ENCODE data around the gene RNF126.

The RNF126 gene

DNA sequence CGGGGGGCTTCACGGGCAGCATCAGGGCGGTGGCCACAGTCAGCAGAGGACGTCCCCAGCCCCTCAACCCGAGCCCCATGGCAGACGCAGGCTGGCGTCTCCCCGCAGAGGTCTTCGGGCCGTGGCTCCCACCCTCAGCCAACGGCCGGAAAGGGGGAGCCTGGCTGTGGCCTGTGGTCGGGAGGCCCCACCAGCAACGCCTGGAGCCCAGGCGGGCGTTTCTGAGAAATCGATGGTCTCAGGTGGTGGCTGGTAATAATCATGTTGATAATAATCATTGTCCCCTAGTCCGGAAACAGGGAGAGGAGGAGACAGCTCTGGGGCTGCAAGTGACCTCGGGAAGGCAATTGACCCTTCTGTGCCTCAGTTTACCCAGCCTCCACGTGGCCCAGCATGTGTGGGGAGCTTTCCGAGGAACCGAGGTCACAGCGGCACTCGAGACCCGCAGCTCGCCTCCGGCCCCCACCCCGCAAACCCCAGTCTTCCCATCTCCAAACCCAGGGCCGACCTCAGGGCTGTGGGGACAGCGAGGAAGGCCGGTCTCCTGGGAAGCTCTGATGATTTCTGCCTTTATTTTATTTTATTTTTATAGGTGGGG lies 32.4 kb upstream of the RNF126 start, which contains the start of gene PRSS57:
Gene PRSS57 (minus strand): TSS at position 101 of the 598 bp plus-strand sequence. CDS start 22 bp downstream, at position 79.
- peaks cover 2% of the 10 kb centered on the region for H3K9me3 ChIP-seq (ENCODE audit: low read length)
- H3K27me3 ChIP-seq (ENCODE audit: insufficient read depth, low read length), result peaks cover 8% of the 10 kb centered on the region
- H3K4me3 ChIP-seq (ENCODE audit: low read length), result no peak within 1 kb of the TSS
- H3K36me3 ChIP-seq (ENCODE audit: insufficient read depth, low read length), result no peaks in the 10 kb centered on the region
- H2AFZ ChIP-seq (ENCODE audit: low read depth, low read length), result peak within 1 kb of the TSS; percentile 26
- peaks cover 1% of the 10 kb centered on the region for H3K4me1 ChIP-seq (ENCODE audit: insufficient read depth, low read length)

DNA sequence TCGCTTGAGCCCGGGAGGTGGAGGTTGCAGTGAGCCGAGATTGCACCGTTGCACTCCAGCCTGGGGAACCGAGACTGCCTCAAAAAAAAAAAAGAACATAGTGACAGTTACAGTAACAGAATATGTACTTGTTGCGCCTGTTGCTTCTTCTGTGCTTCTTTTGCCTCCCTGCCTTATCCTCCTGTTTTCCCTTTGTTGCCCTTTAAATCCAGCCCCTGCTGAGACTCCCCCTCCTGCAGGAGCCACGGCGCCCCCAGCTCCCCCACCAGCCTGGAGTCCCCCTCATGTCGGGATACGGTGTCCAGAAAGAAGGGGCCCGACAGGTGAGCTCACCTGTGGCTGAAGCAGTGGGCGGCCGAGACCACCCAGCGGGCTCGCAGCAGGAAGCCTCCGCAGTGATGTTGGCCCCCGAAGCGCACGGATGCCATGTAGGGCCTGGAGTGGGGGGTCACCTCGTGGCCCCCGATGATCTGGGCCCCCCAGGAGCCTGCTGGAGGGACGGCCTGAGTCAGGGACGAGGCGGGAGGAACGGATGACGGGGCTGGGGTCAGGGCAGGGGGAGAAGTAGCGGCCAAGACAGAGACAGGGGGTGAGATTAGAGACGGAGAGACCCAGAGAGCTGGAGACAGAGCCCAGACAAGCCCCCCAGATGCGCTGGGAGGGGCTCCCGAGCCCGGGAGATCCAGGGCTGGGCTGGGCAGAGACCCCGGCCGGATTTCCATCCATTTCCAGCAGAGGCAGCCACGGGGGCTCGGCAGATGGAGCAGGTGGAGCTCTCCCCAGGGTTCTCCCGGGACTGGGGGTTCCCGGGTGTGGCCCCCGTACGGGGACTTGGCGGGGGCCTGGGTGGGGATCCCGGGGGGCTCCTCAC lies 31.7 kb upstream of the RNF126 start:
- H3K36me3 ChIP-seq (ENCODE audit: insufficient read depth, low read length), result no peaks in the 10 kb centered on the region
- peaks cover 1% of the 10 kb centered on the region for H3K4me1 ChIP-seq (ENCODE audit: insufficient read depth, low read length)
- H3K27me3 ChIP-seq (ENCODE audit: insufficient read depth, low read length), result peaks cover 8% of the 10 kb centered on the region
- no peak overlapping the region for H3K4me3 ChIP-seq (ENCODE audit: low read length)
- H3K9me3 ChIP-seq (ENCODE audit: low read length), result peaks cover 2% of the 10 kb centered on the region
- H2AFZ ChIP-seq (ENCODE audit: low read depth, low read length), result peak overlapping the region; percentile 26

- peaks cover 1% of the 10 kb centered on the region for H3K4me1 ChIP-seq (ENCODE audit: insufficient read depth, low read length)
- no peak overlapping the region for H2AFZ ChIP-seq (ENCODE audit: low read depth, low read length)
- H3K9me3 ChIP-seq (ENCODE audit: low read length), result peaks cover 11% of the 10 kb centered on the region
- peaks cover 6% of the 10 kb centered on the region for H3K27me3 ChIP-seq (ENCODE audit: insufficient read depth, low read length)
- H3K36me3 ChIP-seq (ENCODE audit: insufficient read depth, low read length), result no peaks in the 10 kb centered on the region
- H3K4me3 ChIP-seq (ENCODE audit: low read length), result no peak overlapping the region
These were observed 27.2 kb upstream of the RNF126 start for GRCh38 chr19:690203-690602.

- Histone ChIP-seq H2AFZ (ENCODE audit: low read depth, low read length) (no peak overlapping the region), H3K27me3 (ENCODE audit: insufficient read depth, low read length) (no peaks in the 10 kb centered on the region), H3K4me3 (ENCODE audit: low read length) (no peak overlapping the region), H3K4me1 (ENCODE audit: insufficient read depth, low read length) (no peaks in the 10 kb centered on the region), H3K36me3 (ENCODE audit: insufficient read depth, low read length) (no peaks in the 10 kb centered on the region), H3K9me3 (ENCODE audit: low read length) (peaks cover 11% of the 10 kb centered on the region)
These were observed 26.0 kb upstream of the RNF126 start for GRCh38 chr19:688992-689391.

GRCh38 chr19:688214-688613 lies 25.2 kb upstream of the RNF126 start:
- Histone ChIP-seq H3K9me3 (ENCODE audit: low read length) (peaks cover 11% of the 10 kb centered on the region), H3K27me3 (ENCODE audit: insufficient read depth, low read length) (no peaks in the 10 kb centered on the region), H3K4me3 (ENCODE audit: low read length) (no peak overlapping the region), H3K4me1 (ENCODE audit: insufficient read depth, low read length) (no peaks in the 10 kb centered on the region), H2AFZ (ENCODE audit: low read depth, low read length) (no peak overlapping the region), H3K36me3 (ENCODE audit: insufficient read depth, low read length) (no peaks in the 10 kb centered on the region)

DNA sequence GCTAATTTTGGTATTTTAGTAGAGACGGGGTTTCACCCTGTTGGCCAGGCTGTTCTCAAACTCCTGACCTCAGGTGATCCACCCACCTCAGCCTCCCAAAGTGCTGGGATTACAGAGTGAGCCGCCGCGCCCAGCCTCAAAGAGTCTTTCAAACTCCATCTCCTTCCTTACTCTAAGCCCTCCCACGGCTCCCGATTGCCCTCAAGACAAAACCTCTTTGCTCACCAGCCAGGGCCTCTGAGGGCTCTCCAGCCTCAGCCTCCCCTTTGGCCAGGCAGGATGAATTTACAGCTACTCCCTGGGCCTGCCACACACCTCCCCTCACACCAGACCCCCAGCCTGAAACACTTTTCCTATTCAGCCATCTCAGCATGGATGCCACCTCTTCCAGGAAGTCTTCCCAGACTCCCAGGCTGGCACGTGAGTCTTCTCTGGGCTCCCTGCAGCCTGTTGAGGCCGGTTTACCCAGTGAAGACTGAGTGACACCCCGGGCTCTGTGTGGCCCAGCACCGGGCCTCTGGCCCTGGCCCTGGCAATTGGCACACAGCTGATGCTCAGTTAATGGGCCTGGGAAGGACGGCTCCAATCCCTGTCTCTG lies 24.7 kb upstream of the RNF126 start:
- peaks cover 11% of the 10 kb centered on the region for H3K9me3 ChIP-seq (ENCODE audit: low read length)
- no peaks in the 10 kb centered on the region for H3K36me3 ChIP-seq (ENCODE audit: insufficient read depth, low read length)
- no peaks in the 10 kb centered on the region for H3K4me1 ChIP-seq (ENCODE audit: insufficient read depth, low read length)
- H2AFZ ChIP-seq (ENCODE audit: low read depth, low read length), result no peak overlapping the region
- no peaks in the 10 kb centered on the region for H3K27me3 ChIP-seq (ENCODE audit: insufficient read depth, low read length)
- H3K4me3 ChIP-seq (ENCODE audit: low read length), result no peak overlapping the region

DNA sequence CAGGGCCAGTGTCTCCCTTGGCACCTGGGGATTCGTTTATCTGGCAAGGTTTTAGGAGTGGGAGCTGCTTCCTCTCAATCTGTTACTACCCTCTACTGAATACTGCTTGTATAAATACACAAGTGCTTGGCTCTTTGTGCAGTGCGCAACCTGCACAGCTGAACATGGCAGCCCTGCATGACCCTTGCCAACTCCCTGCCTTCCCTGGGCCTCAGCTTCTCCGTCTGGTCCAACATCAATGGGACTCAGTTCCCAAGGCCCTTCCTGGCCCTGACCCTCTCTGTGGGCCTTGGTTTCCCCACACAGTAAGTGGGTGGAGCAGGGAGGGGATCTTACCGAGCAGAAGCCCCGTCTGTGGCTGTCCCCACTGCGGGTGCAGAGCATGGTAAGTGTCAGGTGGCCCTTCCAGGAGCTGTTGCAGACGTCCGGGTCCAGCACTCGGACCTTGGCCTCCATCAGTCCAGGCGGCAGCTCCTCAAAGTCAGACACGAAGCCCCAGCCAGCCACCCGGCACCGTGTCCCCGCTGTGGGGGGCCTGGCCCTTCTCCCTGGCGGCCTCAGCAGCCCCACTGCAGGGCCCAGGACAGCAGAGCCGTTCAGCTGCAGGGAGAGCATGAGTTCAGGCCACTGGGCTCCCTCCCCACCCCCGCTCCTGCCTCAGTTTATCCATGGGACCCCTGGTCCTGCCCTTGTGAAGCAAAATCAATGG lies 23.7 kb upstream of the RNF126 start:
- no peaks in the 10 kb centered on the region for H3K27me3 ChIP-seq (ENCODE audit: insufficient read depth, low read length)
- H2AFZ ChIP-seq (ENCODE audit: low read depth, low read length), result no peak overlapping the region
- H3K4me3 ChIP-seq (ENCODE audit: low read length), result no peak overlapping the region
- peaks cover 11% of the 10 kb centered on the region for H3K9me3 ChIP-seq (ENCODE audit: low read length)
- no peaks in the 10 kb centered on the region for H3K4me1 ChIP-seq (ENCODE audit: insufficient read depth, low read length)
- no peaks in the 10 kb centered on the region for H3K36me3 ChIP-seq (ENCODE audit: insufficient read depth, low read length)

DNA sequence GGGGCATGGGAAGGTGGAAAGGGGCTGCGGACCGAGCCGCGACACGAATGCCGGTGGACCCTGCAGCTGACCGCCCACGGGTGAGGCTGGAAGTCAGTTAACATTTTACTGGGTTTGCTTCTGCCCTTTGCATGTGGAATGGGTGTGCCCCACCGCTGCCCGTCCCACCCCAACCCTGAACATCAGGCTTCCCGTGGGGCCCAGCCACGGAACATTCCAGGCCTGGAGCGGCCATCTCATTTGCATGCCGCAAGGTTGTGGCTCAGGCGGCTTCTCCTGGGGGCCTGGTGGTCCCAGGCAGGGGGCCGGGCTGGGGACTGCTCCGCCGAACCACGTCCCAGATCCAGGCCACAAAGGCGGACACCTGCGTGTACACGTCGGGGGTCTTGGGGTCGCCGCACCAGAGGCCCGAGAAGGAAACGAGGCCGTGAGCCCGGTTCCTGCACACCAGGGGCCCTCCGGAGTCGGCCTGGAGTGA lies 22.5 kb upstream of the RNF126 start:
- Histone ChIP-seq H3K4me3 (ENCODE audit: low read length) (no peak overlapping the region), H3K27me3 (ENCODE audit: insufficient read depth, low read length) (no peaks in the 10 kb centered on the region), H3K36me3 (ENCODE audit: insufficient read depth, low read length) (no peaks in the 10 kb centered on the region), H3K4me1 (ENCODE audit: insufficient read depth, low read length) (no peaks in the 10 kb centered on the region), H2AFZ (ENCODE audit: low read depth, low read length) (no peak overlapping the region), H3K9me3 (ENCODE audit: low read length) (peaks cover 8% of the 10 kb centered on the region)

DNA sequence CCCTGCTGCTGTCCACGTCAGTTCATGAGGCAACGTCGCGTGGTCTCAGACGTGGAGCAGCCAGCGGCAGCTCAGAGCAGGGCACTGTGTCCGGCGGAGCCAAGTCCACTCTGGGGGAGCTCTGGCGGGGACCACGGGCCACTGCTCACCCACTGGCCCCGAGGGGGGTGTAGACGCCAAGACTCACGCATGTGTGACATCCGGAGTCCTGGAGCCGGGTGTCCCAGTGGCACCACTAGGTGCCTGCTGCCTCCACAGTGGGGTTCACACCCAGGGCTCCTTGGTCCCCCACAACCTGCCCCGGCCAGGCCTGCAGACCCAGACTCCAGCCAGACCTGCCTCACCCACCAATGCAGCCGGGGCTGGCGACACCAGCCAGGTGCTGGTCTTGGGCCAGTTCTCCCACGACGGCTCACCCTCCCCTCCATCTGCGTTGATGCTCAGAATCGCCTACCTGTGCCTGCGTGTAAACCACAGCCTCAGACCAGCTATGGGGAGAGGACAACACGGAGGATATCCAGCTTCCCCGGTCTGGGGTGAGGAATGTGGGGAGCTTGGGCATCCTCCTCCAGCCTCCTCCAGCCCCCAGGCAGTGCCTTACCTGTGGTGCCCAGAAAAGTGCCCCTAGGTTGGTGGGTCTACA lies 19.8 kb upstream of the RNF126 start:
- no peaks in the 10 kb centered on the region for H3K9me3 ChIP-seq (ENCODE audit: low read length)
- no peaks in the 10 kb centered on the region for H3K27me3 ChIP-seq (ENCODE audit: insufficient read depth, low read length)

DNA sequence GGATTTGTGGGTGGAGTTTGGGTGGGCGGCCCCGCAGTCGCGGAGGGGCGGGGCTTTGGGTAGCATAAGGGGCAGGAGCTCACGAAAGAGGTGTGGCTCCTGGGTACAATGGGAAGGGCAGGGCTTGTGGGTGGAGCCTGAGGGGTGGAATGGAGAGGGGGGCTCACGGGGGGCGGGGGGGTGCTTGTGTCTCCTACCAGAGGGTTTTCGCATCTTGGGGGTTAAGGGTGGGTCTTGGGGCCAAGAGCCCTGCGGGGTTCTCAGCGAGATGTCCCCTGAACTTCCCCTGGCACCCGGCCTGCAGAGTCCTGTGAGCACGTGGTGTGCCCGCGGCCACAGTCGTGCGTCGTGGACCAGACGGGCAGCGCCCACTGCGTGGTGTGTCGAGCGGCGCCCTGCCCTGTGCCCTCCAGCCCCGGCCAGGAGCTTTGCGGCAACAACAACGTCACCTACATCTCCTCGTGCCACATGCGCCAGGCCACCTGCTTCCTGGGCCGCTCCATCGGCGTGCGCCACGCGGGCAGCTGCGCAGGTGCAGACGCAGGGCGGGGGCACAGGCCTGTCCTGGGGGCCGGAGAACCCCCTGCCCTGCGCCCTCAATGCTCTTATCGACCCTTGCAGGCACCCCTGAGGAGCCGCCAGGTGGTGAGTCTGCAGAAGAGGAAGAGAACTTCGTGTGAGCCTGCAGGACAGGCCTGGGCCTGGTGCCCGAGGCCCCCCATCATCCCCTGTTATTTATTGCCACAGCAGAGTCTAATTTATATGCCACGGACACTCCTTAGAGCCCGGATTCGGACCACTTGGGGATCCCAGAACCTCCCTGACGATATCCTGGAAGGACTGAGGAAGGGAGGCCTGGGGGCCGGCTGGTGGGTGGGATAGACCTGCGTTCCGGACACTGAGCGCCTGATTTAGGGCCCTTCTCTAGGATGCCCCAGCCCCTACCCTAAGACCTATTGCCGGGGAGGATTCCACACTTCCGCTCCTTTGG lies 18.3 kb upstream of the RNF126 start:
- peaks cover 4% of the 10 kb centered on the region for H3K27me3 ChIP-seq (ENCODE audit: insufficient read depth, low read length)
- H2AFZ ChIP-seq (ENCODE audit: low read depth, low read length), result peak overlapping the region; percentile 70
- no peaks in the 10 kb centered on the region for H3K9me3 ChIP-seq (ENCODE audit: low read length)
- H3K4me1 ChIP-seq (ENCODE audit: insufficient read depth, low read length), result peaks cover 3% of the 10 kb centered on the region
- H3K36me3 ChIP-seq (ENCODE audit: insufficient read depth, low read length), result no peaks in the 10 kb centered on the region
- peak overlapping the region; percentile 68 for H3K4me3 ChIP-seq (ENCODE audit: low read length)

More for the DNA sequence above, 19.8 kb upstream of the RNF126 start:
- no peak overlapping the region for H3K4me3 ChIP-seq (ENCODE audit: low read length)
- no peaks in the 10 kb centered on the region for H3K36me3 ChIP-seq (ENCODE audit: insufficient read depth, low read length)
- H3K4me1 ChIP-seq (ENCODE audit: insufficient read depth, low read length), result peaks cover 3% of the 10 kb centered on the region
- H2AFZ ChIP-seq (ENCODE audit: low read depth, low read length), result no peak overlapping the region

DNA sequence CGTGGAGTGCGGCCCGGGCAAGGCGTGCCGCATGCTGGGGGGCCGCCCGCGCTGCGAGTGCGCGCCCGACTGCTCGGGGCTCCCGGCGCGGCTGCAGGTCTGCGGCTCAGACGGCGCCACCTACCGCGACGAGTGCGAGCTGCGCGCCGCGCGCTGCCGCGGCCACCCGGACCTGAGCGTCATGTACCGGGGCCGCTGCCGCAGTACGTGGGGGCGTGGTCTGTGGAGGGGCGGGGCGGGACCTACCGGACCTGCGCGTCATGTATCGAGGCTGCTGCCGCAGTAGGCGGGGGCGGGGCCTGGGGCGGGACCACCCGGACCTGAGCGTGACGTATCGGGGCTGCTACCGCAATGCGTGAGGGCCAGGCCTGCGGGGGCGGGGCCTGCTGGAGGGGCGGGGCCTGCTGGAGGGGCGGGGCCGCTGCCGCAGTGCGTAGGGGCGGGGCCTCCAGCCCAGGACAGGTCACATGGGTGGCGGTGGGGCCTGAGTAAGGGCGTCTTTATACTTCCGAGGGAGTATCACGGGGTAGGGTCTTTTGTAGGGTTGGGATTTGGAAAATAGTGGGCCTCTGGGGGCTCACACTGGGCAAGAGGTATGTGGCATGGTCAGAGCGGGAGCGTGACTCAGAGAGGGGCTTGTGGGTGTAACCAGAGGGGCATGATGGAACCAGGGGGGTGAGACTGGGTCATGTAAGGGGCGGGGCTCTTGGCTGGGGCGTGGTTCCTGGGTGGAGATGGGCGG lies 17.4 kb upstream of the RNF126 start:
- H3K4me1 ChIP-seq (ENCODE audit: insufficient read depth, low read length), result peaks cover 9% of the 10 kb centered on the region
- peak overlapping the region; percentile 68 for H3K4me3 ChIP-seq (ENCODE audit: low read length)
- H2AFZ ChIP-seq (ENCODE audit: low read depth, low read length), result peak overlapping the region; percentile 70
- H3K36me3 ChIP-seq (ENCODE audit: insufficient read depth, low read length), result no peaks in the 10 kb centered on the region
- no peaks in the 10 kb centered on the region for H3K9me3 ChIP-seq (ENCODE audit: low read length)
- peaks cover 4% of the 10 kb centered on the region for H3K27me3 ChIP-seq (ENCODE audit: insufficient read depth, low read length)
